GM19372 (cell line): ENCODE data around the gene TARS2.

Experiments
- ATAC-seq: cut with Tn5 transposase; IDR thresholded peaks from one replicate; pipeline ENCODE4 v1.9.1; 2021; ENCODE audit warnings: mild to moderate bottlenecking, low read depth, moderate library complexity; ENCODE audit not compliant: unreplicated experiment

TARS2 gene

GRCh38 chr1:150555198-150555970, 68.2 kb downstream of the TARS2 start:
- no peak for ATAC-seq

GRCh38 chr1:150555971-150556865, 69.0 kb downstream of the TARS2 start:
- ATAC-seq = no peak

- ATAC-seq = no peak
These were observed 69.9 kb downstream of the TARS2 start for GRCh38 chr1:150557065-150557600.
